Activated T-cell treated with anti-CD3 and anti-CD28 coated beads, Interleukin-2, amount 50 U/mL, for 1 hour (primary cell): Measurements from ENCODE around the gene HOXA13.

ENCODE experiments used
- DNase-seq: peaks from one replicate; pipeline ENCODE4 v3.0.0-alpha.2; 2020

The HOXA13 gene

DNA sequence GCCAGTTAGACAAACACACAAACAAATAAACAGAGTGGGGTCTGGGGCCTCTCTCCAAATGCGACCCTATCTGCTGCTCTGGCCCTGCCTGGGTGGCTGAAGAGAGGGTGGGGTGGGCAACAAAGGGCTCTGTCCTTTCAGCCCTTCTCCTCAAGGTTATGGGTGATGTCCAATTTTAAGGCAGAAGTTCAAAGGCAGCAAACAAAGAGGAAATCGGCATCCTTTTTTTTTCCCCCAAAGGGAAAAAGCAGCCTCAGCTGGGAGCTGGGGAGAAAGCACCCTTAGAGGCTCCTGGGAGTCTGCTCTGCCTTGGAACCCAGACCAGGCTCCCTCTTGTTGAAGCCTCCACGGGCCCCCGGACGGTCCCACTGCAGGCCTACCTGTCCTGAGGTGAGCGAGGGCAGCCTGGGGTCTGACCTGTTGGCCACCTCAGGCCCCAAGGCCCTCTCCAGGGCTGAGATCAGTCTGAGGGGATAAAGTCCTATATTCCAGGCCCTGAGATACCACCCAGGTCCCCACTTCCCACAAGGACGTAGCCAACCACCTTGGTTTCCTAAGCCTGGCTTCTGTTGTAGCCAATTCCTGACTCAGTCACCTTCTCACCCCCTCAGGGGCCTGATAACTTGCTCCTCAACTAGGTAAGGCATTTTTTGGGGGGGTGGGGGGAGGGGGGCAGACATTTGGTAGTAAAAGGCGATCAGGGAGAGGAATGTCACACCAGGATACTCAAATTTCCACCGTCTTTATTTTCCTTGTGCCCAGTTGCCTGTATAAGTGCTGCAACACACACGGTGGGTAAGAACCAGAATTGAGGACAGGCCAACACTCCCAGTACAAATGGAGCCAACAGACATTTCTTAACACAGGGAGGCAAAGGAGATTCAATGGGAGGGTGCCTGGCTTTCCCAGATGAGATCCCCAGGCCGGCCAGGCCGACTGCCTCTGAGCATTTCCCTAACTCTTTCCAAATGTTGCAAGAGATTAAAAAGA lies 19.2 kb downstream of the HOXA13 start:
- peak; percentile 13 for DNase-seq

GRCh38 chr7:27179503-27180430 lies 20.1 kb downstream of the HOXA13 start:
- peak; percentile 70 for DNase-seq

DNA sequence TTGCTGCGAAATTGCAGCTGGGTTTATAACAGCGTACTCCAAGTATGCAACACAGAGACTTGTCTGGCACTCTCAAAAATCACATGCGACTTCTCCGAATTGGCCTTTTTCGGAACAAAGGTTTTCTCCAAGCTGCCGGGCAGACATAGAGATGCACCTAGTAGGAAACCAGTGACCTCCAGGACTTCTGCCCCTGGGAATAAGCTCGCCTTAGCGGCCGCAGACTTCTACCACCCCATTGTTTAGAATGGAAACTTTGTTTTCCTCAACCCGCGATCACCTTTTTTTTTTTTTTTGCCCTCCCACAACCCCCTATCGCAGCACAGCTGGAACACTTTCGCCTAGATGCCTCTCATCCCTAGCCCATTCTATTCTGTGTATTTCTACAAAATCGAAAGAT lies 20.9 kb downstream of the HOXA13 start:
- DNase-seq = peak; percentile 14

DNA sequence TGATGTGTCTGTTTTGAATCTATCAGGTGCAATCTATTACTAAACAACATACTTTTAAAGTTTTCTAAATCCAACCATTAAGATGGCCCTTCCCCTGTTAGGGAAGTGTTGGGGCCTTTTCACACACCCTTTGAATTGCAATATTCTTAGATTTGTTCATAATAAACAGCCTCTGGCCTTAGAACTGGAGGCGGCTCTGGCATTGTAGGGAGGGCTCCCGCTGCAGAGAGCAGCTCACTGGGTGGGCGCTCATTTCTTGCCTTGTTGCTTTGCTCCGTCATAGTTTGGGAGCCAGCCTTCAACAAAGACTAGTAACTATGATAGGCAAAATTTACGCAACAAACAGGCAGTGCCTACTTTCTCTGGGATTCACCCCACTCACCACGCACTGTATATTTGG lies 21.5 kb downstream of the HOXA13 start:
- DNase-seq = no peak

DNA sequence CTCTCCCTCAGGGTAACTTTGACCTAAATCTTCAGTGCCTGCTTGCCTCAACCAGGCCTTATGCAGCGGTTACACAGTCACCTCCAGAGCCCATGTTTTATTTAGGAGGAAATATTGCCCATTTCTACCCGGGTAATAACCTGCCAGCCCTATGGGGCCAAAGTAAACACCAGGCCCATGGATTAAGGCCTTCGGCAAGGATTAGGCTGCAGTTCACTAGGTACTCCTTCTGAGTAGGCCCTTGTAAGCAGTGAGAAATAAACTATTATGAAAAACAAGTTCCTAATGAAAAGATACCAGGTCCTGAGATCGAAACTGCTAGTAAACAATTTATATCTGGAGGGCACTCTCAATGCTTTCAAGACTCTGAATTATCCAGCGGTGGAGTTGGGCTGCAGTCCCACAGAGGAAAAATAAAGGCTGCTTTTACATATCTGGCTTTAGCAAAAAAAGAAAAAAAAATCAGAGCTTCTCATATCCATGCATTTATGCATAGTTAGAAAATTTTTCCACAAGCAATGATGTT lies 22.0 kb downstream of the HOXA13 start:
- no peak for DNase-seq

DNA sequence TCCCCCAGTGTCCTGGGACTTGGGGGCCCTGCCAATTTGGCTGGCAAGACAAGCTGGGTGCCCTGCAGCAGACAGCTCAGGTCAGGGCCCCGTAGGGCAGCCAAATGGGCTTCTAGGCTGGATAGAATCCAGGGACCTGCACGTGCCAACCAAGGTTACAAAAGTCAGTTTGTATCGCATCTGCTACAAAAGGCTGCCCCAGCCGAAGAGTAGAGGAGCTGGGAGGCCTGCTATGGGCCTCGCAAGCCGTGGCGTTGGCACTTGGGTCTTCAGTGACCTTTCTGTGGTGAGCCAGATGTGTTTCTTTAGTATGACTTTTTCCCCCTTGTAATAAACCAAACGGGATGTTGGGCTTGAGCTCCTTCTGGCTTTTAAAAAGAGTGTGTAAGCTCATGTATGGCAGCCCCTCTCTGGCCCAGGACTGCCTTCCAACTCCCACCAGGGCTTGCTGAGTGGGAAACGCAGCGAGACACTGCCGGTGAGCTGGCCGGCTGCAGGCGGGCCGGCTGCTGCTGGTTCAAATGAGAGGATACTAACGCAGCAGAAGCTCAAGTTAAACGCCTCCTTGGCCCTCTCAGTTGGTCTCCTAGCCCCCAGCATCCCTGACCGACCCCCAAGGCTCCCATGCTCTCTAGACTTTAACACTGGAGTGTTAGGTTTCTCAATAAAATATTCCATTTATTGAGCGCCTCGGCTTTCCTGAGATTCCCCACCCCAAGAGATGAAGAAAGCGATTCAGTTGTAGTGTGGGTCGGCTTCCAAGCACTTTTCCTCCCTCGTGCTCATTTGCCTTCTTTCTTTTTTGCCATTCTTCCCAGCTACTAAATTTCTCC lies 22.7 kb downstream of the HOXA13 start:
- DNase-seq = peak; percentile 13

DNA sequence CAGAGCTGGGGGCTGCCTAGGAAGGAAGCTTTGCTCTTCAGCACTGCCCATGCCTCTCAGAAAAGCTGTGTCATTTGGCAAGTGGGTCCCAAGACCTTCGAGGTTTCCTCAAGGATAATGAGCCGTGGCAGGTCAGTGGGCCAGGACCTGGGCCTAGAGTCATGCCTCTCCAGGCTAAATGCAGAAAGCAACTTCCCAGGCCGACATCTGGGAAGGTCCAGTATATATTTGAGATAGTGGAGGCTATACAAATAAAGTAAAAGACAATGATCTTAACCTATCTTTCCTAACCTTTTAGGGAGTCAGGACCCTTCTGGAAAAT lies 23.4 kb downstream of the HOXA13 start:
- no peak for DNase-seq

- peak; percentile 18 for DNase-seq
Observed at GRCh38 chr7:27175626-27176523, 24.0 kb downstream of the HOXA13 start.

GRCh38 chr7:27174874-27175625 lies 24.8 kb downstream of the HOXA13 start:
- DNase-seq = no peak

DNA sequence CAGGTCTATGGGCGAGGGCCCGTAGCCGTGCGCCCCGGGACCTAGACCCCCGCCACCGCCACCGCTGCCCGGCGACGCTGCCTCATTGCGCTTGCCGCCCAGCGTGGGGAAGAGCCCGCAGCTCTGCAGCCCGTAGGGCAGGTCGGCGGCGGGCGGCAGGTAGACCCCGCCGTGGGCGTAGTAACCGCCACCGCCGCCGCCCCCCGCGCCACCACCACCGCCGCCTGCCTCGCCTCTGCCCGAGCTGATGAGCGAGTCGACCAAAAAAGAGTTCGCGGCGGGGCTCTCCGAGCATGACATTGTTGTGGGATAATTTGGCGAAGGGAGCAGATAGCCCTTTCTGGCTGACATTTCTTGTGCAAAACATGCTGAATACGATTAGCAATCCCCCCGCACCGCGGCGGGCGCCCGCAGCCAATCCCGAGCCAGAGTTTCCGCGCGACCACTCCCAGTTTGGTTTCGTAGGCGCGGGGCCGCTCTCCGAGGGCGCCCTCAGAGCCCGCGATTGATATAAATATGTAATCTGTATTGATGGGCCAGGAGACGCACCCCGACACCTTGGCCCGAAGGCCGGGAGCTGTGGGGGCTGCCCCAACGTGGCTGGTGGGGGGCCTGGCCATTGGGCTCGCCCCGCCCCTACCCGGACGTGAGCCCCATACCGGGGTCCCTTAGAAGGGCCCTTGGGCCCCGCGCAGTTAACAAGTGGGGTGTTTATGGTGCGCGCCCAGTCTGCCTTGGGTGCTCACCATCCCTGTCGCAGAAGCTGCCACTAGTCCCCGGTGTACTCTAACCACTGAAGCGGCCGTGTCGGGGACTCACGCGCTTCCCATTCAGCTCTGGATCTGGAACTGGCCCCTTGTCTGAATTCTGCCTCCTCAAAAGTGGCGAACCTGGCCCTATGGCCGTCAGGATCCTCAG lies 25.7 kb downstream of the HOXA13 start, which contains the start of gene HOXA10:
TSS of gene HOXA10 (minus strand) at position 365 of the 918 bp plus-strand sequence. CDS start at position 351, 14 bp downstream.
- DNase-seq = peak; percentile 39

DNA sequence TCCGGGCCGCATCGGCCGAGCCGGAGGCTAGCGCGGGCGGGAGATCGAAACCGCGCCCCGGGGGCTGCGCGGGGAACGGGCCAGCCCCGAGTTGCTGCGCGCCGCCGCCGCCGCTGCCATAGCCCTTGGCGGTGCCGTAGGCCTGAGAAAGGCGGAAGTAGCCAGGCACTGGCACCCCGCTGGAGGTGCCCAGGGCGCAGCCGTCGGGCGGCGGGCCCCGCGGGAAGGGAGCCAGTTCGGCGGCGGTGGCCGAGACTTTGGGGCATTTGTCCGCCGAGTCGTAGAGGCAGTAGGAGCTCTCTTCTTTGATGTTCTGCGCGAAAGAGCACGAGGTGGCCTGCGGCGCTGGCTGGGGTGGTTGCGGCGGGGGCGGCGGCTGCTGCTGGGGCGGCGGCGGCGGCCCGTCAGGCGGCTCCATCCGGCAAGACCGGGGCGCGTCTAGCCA lies 26.4 kb downstream of the HOXA13 start:
- peak; percentile 61 for DNase-seq

- DNase-seq = no peak
Observed at GRCh38 chr7:27172823-27173510, 26.9 kb downstream of the HOXA13 start.

DNA sequence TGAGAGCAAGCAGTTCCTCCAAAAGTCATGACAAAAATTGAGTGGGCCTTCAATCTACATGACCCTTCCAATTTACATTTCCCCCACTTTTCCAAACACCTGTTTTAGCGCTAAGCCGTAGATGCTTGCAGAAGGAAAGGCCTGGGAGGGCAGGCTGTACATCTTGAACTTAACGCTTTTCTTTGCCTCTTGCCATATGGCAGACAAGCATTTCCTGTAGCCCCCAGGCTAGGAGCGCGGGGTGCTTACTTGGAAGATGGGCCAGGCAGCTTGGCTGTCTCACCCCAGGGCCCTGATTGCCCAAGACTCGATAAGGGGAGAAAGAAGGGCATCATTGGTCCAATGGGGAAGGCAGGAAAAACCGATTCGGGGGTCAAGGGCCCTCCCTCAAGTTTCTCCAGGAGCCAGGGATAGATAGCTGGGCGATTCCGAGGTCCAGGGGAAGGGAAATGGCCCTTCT lies 27.5 kb downstream of the HOXA13 start:
- peak; percentile 28 for DNase-seq

GRCh38 chr7:27171637-27172314 lies 28.1 kb downstream of the HOXA13 start:
- peak; percentile 32 for DNase-seq

DNA sequence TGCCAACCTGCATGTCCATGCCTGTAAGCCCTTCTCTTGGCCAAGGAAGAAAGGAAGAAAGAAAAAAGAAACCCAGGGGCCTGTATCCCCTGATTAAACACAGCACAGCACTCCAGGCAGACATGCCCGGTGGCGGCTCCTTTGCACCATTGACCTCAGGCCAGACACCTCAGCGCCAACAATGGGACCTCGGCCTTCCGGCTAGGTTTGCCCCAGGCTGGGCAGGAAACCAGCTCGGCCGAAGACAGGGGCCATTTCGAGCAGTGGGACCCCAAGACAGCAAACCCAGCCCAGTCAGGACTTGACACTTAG lies 28.6 kb downstream of the HOXA13 start:
- DNase-seq = peak; percentile 25

DNA sequence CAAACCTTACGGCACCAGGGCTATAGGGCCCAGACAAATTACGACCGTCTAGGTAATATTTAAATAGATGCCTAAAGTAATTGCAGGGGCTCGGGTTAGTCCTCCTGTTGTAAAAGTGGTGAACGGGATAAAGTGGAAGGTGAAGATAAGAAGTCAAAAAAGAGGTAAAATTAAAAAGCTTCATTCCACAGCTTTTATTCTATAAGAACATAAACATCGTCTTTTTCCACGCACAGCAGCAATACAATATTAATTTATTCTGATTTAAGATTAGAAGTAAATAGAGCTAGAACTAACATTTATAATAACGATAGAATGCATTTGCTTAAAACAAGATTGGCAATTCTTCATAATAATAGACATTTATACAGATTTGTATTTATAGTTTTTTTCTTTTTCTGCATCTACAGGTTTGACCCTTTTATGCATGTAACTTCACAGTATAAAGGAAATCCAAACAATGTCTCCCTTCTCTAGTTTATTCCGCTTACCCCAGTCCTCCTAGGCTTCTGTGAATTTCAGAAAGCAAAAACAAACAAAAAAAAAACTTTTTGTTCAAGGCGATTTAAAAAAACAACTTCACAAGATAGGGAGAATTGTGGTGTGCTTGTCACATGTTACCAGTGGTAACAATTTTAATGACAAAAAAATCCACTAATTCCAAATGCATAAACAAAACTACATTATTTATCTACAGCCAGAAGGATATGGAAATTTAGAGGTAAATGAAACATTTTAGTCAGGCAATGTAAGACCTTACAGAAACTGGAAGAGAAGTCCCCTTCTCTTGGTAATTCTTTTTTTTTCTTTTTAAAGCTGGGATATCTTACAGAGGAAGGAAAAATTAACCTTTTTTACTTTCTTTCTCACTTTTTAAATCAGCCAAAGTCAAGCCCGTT lies 29.2 kb downstream of the HOXA13 start:
- no peak for DNase-seq
